HepG2 (cell line): ENCODE data around the gene TRAPPC3. TPM values are rescaled to one million over a fixed set of nuclear protein-coding genes. Genes with fewer than 3 reads are reported as not detected.

Experiments
- ADNP ChIP-seq: sonication (generic); formaldehyde crosslinking; IDR thresholded peaks from 2 replicates; pipeline ENCODE4 v1.4.0; 2020; ENCODE audit warnings: missing genetic modification reagents
- ATF1 ChIP-seq: IDR thresholded peaks from 2 replicates; pipeline ENCODE4 v1.6.1; 2016; ENCODE audit warnings: mild to moderate bottlenecking, control low read depth
- GLI4 ChIP-seq: sonication (generic); formaldehyde crosslinking; IDR thresholded peaks from 2 replicates; pipeline ENCODE4 v1.5.1; 2020; ENCODE audit warnings: missing genetic modification reagents, mild to moderate bottlenecking, moderate library complexity, borderline replicate concordance
- MAF1 ChIP-seq: sonication (generic); formaldehyde crosslinking; IDR thresholded peaks from 2 replicates; pipeline ENCODE4 v1.5.0; 2020; ENCODE audit warnings: missing genetic modification reagents, borderline replicate concordance
- NR2F1 ChIP-seq, 2 experiments: fragments of 450-650 bp in 1 of 2; formaldehyde crosslinking in 1 of 2; IDR thresholded peaks; 2 replicates each; pipeline versions ENCODE4 v1.5.0 to v1.6.1; 2016 to 2020; ENCODE audit warnings: mild to moderate bottlenecking in 1 of 2, missing compliant biosample characterization in 1 of 2, missing genetic modification reagents in 1 of 2, moderate library complexity in 1 of 2
- PHF21A ChIP-seq: sonication (generic); formaldehyde crosslinking; IDR thresholded peaks from 2 replicates; pipeline ENCODE4 v1.5.0; 2020; ENCODE audit warnings: mild to moderate bottlenecking, missing genetic modification reagents
- SIX4 ChIP-seq: sonication (generic); formaldehyde crosslinking; IDR thresholded peaks from 2 replicates; pipeline ENCODE4 v1.4.0; 2020; ENCODE audit warnings: missing genetic modification reagents
- ZNF589 ChIP-seq: sonication (generic); formaldehyde crosslinking; conservative IDR thresholded peaks from 2 replicates; pipeline ENCODE4 v1.8.0; 2022; ENCODE audit warnings: mild to moderate bottlenecking, moderate library complexity, missing genetic modification reagents
- ZNF615 ChIP-seq: sonication (generic); formaldehyde crosslinking; IDR thresholded peaks from 2 replicates; pipeline ENCODE4 v1.5.0; 2020; ENCODE audit warnings: mild to moderate bottlenecking, missing genetic modification reagents, borderline replicate concordance
- polyA plus RNA-seq, 8 experiments: library from polyadenylated mRNA; depleted of rRNA in 3 of 8; stranded (reverse) in 7 of 8; unstranded in 1 of 8; fragments of >200 nt; fragmentation: Illumina TruSeq in 4 of 8; extraction: Trizol in 4 of 8; gene quantifications; 2 replicates each; pipeline versions ENCODE4 v1.2.1 to v1.2.3, GENCODE V29; 2011 to 2016; ENCODE audit warnings: low read depth in 4 of 8, missing spikeins in 1 of 8, mixed read lengths in 1 of 8; ENCODE audit not compliant: insufficient read depth in 1 of 8
- total RNA-seq, 5 experiments: library from RNA; depleted of rRNA; stranded (reverse); fragments of >200 nt; fragmentation: Illumina TruSeq; extraction: Trizol; gene quantifications; 2 replicates each; pipeline ENCODE4 v1.2.3, GENCODE V29; 2016; ENCODE audit warnings: low read depth in 1 of 5
- TF ChIP-seq, protein P1 (sequence below): sonication (generic); formaldehyde crosslinking; IDR thresholded peaks from 2 replicates; pipeline ENCODE4 v1.9.0; 2021; ENCODE audit warnings: missing genetic modification reagents, mild to moderate bottlenecking, borderline replicate concordance
- TF ChIP-seq, protein P2 (sequence below): sonication (generic); formaldehyde crosslinking; IDR thresholded peaks from 2 replicates; pipeline ENCODE4 v1.4.0; 2020; ENCODE audit warnings: missing genetic modification reagents
- TF ChIP-seq, protein P3 (sequence below): sonication (generic); formaldehyde crosslinking; IDR thresholded peaks from 2 replicates; pipeline ENCODE4 v1.4.0; 2020; ENCODE audit warnings: missing genetic modification reagents, borderline replicate concordance
- TF ChIP-seq, protein P4 (sequence below): sonication (generic); formaldehyde crosslinking; IDR thresholded peaks from 2 replicates; pipeline ENCODE4 v1.5.1; 2020; ENCODE audit warnings: mild to moderate bottlenecking, missing genetic modification reagents
- TF ChIP-seq, protein P5 (sequence below): sonication (generic); formaldehyde crosslinking; IDR thresholded peaks from 2 replicates; pipeline ENCODE4 v1.8.0; 2022; ENCODE audit warnings: mild to moderate bottlenecking, missing genetic modification reagents, borderline replicate concordance

TRAPPC3 gene
- total and polyA plus RNA-seq, 2 of the 13 experiments (the other 11 are each of a cell fraction or from before 2014, with no cell fraction given): 53.7 to 62.4 TPM

DNA sequence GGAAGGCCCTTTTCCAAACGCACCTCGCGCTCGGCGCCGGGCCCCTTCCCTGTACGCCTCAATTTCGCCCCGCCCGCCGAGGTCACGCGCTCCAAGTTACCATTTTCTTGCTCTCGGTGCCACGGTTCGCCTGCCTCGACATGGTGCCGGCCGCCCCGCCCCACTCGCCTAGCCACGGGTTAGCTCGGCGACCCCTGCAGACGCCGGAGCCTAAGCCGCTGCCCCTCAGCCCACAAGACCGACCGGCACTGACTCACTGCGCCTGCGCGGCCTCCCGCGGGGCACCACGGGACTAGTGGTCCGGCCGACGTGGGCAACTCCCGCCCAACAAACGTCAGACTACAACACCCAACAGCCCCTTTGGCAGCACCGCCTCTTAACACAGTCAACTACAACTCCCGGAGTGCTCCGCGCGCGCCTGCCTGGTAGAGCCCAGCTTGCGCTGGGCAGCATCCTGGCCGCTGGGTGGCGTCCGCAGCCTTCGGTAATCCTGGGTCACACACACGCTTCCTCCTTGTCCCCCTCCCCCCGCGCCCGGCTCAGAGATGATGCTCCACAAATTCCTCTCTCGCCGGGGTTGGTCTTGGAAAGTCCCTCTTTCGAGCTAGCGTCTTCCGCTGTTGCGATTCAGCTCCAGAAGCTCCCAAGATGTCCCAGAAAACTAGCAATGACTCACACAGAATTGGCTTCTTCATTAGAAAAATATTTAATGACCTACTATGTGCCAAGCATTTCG lies at the start of gene TRAPPC3 (continued):
- peak; percentile 3; the same call in 1 of the 2 replicates for TF ChIP-seq PHF21A
- no peak for TF ChIP-seq ZNF589 (CRISPR knock-in tag)
- TF ChIP-seq, protein P1, sequence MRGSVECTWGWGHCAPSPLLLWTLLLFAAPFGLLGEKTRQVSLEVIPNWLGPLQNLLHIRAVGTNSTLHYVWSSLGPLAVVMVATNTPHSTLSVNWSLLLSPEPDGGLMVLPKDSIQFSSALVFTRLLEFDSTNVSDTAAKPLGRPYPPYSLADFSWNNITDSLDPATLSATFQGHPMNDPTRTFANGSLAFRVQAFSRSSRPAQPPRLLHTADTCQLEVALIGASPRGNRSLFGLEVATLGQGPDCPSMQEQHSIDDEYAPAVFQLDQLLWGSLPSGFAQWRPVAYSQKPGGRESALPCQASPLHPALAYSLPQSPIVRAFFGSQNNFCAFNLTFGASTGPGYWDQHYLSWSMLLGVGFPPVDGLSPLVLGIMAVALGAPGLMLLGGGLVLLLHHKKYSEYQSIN (CRISPR knock-in tag): no peak
- TF ChIP-seq, protein P2, sequence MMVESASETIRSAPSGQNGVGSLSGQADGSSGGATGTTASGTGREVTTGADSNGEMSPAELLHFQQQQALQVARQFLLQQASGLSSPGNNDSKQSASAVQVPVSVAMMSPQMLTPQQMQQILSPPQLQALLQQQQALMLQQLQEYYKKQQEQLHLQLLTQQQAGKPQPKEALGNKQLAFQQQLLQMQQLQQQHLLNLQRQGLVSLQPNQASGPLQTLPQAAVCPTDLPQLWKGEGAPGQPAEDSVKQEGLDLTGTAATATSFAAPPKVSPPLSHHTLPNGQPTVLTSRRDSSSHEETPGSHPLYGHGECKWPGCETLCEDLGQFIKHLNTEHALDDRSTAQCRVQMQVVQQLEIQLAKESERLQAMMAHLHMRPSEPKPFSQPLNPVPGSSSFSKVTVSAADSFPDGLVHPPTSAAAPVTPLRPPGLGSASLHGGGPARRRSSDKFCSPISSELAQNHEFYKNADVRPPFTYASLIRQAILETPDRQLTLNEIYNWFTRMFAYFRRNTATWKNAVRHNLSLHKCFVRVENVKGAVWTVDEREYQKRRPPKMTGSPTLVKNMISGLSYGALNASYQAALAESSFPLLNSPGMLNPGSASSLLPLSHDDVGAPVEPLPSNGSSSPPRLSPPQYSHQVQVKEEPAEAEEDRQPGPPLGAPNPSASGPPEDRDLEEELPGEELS: peak; percentile 58; the same call in 1 of the 2 replicates
- TF ChIP-seq, protein P3, sequence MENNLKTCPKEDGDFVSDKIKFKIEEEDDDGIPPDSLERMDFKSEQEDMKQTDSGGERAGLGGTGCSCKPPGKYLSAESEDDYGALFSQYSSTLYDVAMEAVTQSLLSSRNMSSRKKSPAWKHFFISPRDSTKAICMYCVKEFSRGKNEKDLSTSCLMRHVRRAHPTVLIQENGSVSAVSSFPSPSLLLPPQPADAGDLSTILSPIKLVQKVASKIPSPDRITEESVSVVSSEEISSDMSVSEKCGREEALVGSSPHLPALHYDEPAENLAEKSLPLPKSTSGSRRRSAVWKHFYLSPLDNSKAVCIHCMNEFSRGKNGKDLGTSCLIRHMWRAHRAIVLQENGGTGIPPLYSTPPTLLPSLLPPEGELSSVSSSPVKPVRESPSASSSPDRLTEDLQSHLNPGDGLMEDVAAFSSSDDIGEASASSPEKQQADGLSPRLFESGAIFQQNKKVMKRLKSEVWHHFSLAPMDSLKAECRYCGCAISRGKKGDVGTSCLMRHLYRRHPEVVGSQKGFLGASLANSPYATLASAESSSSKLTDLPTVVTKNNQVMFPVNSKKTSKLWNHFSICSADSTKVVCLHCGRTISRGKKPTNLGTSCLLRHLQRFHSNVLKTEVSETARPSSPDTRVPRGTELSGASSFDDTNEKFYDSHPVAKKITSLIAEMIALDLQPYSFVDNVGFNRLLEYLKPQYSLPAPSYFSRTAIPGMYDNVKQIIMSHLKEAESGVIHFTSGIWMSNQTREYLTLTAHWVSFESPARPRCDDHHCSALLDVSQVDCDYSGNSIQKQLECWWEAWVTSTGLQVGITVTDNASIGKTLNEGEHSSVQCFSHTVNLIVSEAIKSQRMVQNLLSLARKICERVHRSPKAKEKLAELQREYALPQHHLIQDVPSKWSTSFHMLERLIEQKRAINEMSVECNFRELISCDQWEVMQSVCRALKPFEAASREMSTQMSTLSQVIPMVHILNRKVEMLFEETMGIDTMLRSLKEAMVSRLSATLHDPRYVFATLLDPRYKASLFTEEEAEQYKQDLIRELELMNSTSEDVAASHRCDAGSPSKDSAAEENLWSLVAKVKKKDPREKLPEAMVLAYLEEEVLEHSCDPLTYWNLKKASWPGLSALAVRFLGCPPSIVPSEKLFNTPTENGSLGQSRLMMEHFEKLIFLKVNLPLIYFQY (CRISPR knock-in tag): 0 out of 2 replicates have a peak, but pooled peaks have one; percentile 26
- no peak; the same call in 1 of the 2 replicates for TF ChIP-seq GLI4 (CRISPR knock-in tag)
- TF ChIP-seq, protein P4, sequence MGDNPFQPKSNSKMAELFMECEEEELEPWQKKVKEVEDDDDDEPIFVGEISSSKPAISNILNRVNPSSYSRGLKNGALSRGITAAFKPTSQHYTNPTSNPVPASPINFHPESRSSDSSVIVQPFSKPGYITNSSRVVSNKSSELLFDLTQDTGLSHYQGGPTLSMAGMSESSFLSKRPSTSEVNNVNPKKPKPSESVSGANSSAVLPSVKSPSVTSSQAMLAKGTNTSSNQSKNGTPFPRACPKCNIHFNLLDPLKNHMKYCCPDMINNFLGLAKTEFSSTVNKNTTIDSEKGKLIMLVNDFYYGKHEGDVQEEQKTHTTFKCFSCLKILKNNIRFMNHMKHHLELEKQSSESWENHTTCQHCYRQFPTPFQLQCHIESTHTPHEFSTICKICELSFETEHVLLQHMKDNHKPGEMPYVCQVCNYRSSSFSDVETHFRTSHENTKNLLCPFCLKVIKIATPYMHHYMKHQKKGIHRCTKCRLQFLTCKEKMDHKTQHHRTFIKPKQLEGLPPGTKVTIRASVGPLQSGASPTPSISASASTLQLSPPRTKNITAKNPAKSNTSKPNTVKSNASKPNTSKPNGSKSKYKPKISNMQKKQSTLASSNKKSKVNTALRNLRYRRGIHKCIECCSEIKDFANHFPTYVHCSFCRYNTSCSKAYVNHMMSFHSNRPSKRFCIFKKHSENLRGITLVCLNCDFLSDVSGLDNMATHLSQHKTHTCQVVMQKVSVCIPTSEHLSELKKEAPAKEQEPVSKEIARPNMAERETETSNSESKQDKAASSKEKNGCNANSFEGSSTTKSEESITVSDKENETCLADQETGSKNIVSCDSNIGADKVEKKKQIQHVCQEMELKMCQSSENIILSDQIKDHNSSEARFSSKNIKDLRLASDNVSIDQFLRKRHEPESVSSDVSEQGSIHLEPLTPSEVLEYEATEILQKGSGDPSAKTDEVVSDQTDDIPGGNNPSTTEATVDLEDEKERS (CRISPR knock-in tag): no peak
- TF ChIP-seq ZNF615 (CRISPR knock-in tag): no peak
- no peak for TF ChIP-seq SIX4 (CRISPR knock-in tag)
- TF ChIP-seq NR2F1 (CRISPR knock-in tag; IDR thresholded peaks at IDR 0.05): 0 out of 4 replicates have a peak, but pooled peaks of 1 of the 2 experiments have one; percentile 18
- TF ChIP-seq MAF1: no peak
- TF ChIP-seq, protein P5, sequence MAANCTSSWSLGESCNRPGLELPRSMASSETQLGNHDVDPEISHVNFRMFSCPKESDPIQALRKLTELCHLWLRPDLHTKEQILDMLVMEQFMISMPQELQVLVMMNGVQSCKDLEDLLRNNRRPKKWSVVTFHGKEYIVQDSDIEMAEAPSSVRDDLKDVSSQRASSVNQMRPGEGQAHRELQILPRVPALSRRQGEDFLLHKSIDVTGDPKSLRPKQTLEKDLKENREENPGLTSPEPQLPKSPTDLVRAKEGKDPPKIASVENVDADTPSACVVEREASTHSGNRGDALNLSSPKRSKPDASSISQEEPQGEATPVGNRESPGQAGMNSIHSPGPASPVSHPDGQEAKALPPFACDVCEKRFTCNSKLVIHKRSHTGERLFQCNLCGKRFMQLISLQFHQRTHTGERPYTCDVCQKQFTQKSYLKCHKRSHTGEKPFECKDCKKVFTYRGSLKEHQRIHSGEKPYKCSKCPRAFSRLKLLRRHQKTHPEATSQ (CRISPR knock-in tag): no peak
- no peak for TF ChIP-seq ADNP (CRISPR knock-in tag)
- no peak for TF ChIP-seq ATF1
